ENCODE results near the gene ITGB8. TPM values are rescaled to one million over a fixed set of nuclear protein-coding genes. Genes with fewer than 3 reads are reported as not detected.

Gene ITGB8
- total and polyA plus RNA-seq, 2 of the 4 experiments (the other 2 are of a cell fraction) = 2.6 to 10.2 TPM

DNA sequence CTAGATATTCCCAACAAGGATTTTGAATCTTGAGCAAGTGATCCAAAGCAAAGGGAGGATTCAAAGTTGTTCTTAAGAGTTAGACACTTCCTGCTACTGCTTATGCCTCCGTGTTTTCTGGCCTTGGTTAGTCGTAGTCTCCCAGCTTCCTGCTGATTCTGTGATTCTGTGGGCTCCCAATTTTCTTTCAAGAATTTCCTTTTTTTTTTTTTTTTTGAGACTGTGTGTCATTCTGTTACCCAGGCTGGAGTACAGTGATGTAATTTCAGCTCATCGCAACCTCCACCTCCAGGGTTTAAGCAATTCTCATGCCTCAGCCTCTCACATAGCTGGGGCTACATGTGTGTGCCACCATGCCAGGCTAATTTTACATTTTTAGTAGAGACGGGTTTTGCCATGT is 4.4 kb upstream of the ITGB8 start:
- H2AK9ac ChIP-seq (replicated peaks; ENCODE audit: low read depth, low read length, poor library complexity) = no peak overlapping the region
- peak overlapping the region; percentile 42; the same call in 1 of the 2 replicates for H4K91ac ChIP-seq (ENCODE audit: insufficient read depth, low read depth, low read length)
- 0 out of 2 replicates have a peak, but pooled peaks cover 2% of the 10 kb centered on the region for H3K9me1 ChIP-seq (ENCODE audit: insufficient read depth, low read length)
- H3K4ac ChIP-seq (ENCODE audit: low read depth, low read length) = peak overlapping the region; percentile 32; the same call in 1 of the 2 replicates
- no CpG with 5 or more reads among the region's 4 CpGs for WGBS, 2 experiments (ENCODE audit: extremely low coverage in 2 of 2, insufficient read length in 1 of 2)
- DNase-seq (peak; percentile 21), ATAC-seq (ENCODE audit: low read depth) (no peak)
- no peaks in the 10 kb centered on the region for H3K36me3 ChIP-seq (ENCODE audit: control insufficient read depth, insufficient read depth, low read length)
- TF ChIP-seq BHLHE40 (IDR thresholded peaks at IDR 0.05; ENCODE audit: low read depth, low read length) (no peak), CHD1 (IDR thresholded peaks at IDR 0.05; ENCODE audit: low read depth, low read length) (no peak), FOS (IDR thresholded peaks at IDR 0.05; ENCODE audit: low read depth, low read length) (no peak), RFX5 (IDR thresholded peaks at IDR 0.05; ENCODE audit: low read depth, low read length) (no peak), MXI1 (IDR thresholded peaks at IDR 0.05; ENCODE audit: borderline replicate concordance, low read depth, low read length) (no peak), RAD21 (IDR thresholded peaks at IDR 0.05; ENCODE audit: low read length) (no peak), SMC3 (IDR thresholded peaks at IDR 0.05; ENCODE audit: low read depth, low read length) (no peak), POLR2A (IDR thresholded peaks at IDR 0.05; ENCODE audit: low read depth, low read length) (no peak), RCOR1 (IDR thresholded peaks at IDR 0.05; ENCODE audit: insufficient replicate concordance, low read length) (no peak), MAFK (IDR thresholded peaks at IDR 0.05; ENCODE audit: low read depth, low read length) (no peak), NFE2L2 (IDR thresholded peaks at IDR 0.05; ENCODE audit: low read depth, low read length) (no peak)
- TF ChIP-seq, protein P1, sequence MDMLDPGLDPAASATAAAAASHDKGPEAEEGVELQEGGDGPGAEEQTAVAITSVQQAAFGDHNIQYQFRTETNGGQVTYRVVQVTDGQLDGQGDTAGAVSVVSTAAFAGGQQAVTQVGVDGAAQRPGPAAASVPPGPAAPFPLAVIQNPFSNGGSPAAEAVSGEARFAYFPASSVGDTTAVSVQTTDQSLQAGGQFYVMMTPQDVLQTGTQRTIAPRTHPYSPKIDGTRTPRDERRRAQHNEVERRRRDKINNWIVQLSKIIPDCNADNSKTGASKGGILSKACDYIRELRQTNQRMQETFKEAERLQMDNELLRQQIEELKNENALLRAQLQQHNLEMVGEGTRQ (IDR thresholded peaks at IDR 0.05; ENCODE audit: low read depth, low read length) = no peak
- TF ChIP-seq, protein P2, sequence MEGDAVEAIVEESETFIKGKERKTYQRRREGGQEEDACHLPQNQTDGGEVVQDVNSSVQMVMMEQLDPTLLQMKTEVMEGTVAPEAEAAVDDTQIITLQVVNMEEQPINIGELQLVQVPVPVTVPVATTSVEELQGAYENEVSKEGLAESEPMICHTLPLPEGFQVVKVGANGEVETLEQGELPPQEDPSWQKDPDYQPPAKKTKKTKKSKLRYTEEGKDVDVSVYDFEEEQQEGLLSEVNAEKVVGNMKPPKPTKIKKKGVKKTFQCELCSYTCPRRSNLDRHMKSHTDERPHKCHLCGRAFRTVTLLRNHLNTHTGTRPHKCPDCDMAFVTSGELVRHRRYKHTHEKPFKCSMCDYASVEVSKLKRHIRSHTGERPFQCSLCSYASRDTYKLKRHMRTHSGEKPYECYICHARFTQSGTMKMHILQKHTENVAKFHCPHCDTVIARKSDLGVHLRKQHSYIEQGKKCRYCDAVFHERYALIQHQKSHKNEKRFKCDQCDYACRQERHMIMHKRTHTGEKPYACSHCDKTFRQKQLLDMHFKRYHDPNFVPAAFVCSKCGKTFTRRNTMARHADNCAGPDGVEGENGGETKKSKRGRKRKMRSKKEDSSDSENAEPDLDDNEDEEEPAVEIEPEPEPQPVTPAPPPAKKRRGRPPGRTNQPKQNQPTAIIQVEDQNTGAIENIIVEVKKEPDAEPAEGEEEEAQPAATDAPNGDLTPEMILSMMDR (conservative IDR thresholded peaks at IDR 0.05; ENCODE audit: low read depth, low read length) = no peak
- TF ChIP-seq, protein P3, sequence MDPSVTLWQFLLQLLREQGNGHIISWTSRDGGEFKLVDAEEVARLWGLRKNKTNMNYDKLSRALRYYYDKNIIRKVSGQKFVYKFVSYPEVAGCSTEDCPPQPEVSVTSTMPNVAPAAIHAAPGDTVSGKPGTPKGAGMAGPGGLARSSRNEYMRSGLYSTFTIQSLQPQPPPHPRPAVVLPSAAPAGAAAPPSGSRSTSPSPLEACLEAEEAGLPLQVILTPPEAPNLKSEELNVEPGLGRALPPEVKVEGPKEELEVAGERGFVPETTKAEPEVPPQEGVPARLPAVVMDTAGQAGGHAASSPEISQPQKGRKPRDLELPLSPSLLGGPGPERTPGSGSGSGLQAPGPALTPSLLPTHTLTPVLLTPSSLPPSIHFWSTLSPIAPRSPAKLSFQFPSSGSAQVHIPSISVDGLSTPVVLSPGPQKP (IDR thresholded peaks at IDR 0.05; ENCODE audit: borderline replicate concordance, low read depth, low read length) = no peak
- no peak overlapping the region for H3K9ac ChIP-seq (ENCODE audit: low read depth, low read length)
- no peak overlapping the region for H3K4me3 ChIP-seq (ENCODE audit: insufficient read depth, low read depth, low read length)
- no peak overlapping the region for H4K5ac ChIP-seq (ENCODE audit: low read depth, low read length)
- H3K79me1 ChIP-seq (ENCODE audit: low read depth in 1 of 2, low read length in 2 of 2) = no peaks in the 10 kb centered on the region
- H3K27ac ChIP-seq (ENCODE audit: insufficient read depth, low read length) = no peak overlapping the region
- no peaks in the 10 kb centered on the region for H3K9me3 ChIP-seq (ENCODE audit: control insufficient read depth, insufficient read depth, low read length)
- H3K23ac ChIP-seq (ENCODE audit: low read depth, low read length) = no peak overlapping the region
- dilution Hi-C loops (cut with HindIII; ENCODE audit: low sequenced_read_pairs, unreplicated experiment) (no loop called here), in situ Hi-C loops (cut with MboI; ENCODE audit: low sequenced_read_pairs) (no loop called here), intact Hi-C loops (cut with micrococcal nuclease) (no loop called here)
- no peak overlapping the region for H3K4me2 ChIP-seq (ENCODE audit: low read depth, low read length)
- H2AK5ac ChIP-seq (ENCODE audit: low read depth, low read length) = peak overlapping the region; percentile 40; the same call in 1 of the 2 replicates
- no TSS peak for BruUV-seq (replicated peaks)
- CTCF ChIA-PET = no interaction called here
- no peak overlapping the region for H3K56ac ChIP-seq (ENCODE audit: extremely low read depth, insufficient read depth, low read length)
- H3K18ac ChIP-seq (ENCODE audit: low read depth, low read length) = no peak overlapping the region; the same call in 1 of the 2 replicates
- H4K20me1 ChIP-seq (ENCODE audit: insufficient read depth, low read length) = no peaks in the 10 kb centered on the region
- H2BK5ac ChIP-seq (ENCODE audit: low read depth, low read length, poor library complexity, severe bottlenecking) = no peak overlapping the region
- no peaks in the 10 kb centered on the region for H3K27me3 ChIP-seq (ENCODE audit: control insufficient read depth, insufficient read depth, low read length)
- no peak overlapping the region for H2AFZ ChIP-seq (replicated peaks; ENCODE audit: low read length, poor library complexity)
- H3K14ac ChIP-seq (replicated peaks; ENCODE audit: low read depth, low read length) = no peak overlapping the region
- H4K8ac ChIP-seq (ENCODE audit: low read depth in 2 of 2, low read length in 2 of 2) = peak overlapping the region in 1 of 2 experiments; percentile 10; a peak in 1 of 4 replicates
- peak overlapping the region; percentile 27; the same call in 1 of the 3 replicates for H2BK15ac ChIP-seq (ENCODE audit: low read depth, low read length)
- H3K4me1 ChIP-seq (ENCODE audit: control insufficient read depth, insufficient read depth, low read length) = peaks cover 2% of the 10 kb centered on the region; the same call in 1 of the 2 replicates
- no peak overlapping the region for H2BK20ac ChIP-seq (ENCODE audit: low read depth, low read length)
- POLR2A ChIA-PET (ENCODE audit: unreplicated experiment) = no interaction called here
- H2BK120ac ChIP-seq (ENCODE audit: low read depth, low read length) = 0 out of 2 replicates have a peak overlapping the region, but pooled peaks have one; percentile 25

All from IMR-90 (cell line).